ENCODE data around the gene REX1BD. TPM values are rescaled to one million over a fixed set of nuclear protein-coding genes. Genes with fewer than 3 reads are reported as not detected.

Gene REX1BD
- total and polyA plus RNA-seq, 3 experiments from 2014 or later: 107 to 169 (median 110) TPM

DNA sequence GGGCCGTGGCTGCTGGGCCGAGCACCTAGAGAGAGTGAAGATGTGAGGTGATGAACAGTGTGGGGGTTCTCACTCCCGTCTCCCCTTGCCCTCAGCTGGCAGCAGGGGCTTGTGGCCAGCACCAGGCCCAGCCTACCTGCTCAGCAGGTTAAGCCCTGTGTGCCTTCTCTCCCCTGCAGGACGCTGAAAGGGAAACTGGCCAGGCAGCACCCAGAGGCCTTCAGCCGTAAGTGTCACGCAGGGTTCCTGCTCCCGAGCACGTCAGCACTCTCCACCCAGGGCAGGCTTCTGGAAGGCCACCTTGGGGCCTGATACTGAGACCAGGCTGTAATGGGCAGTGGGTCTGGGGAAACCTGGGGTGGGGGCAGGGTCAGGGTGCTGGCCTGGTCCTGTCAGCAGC is 21.6 kb upstream of the REX1BD start:
- no peak overlapping the region for H3K4me3 Mint-ChIP-seq
- no peaks in the 10 kb centered on the region for H3K9me3 ChIP-seq (ENCODE audit: low read length)
- no peaks in the 10 kb centered on the region for H3K27me3 ChIP-seq (ENCODE audit: insufficient read depth, low read length, poor library complexity, severe bottlenecking)
- peaks cover 0 to 79% (median 5%) of the 10 kb centered on the region in 3 donors for H3K36me3 Mint-ChIP-seq
- ChIA-PET CTCF (interaction anchor here (1.2 kb wide), 1 partner anchor 116 kb away, joined by 3 read pairs; no protein-coding TSS in a partner anchor), POLR2A (no interaction called here)
- H3K27ac Mint-ChIP-seq: peak overlapping the region in 1 of 8 donors; percentile 88
- peaks cover 5% of the 10 kb centered on the region for H3K4me1 ChIP-seq (ENCODE audit: insufficient read depth, low read length)
- H3K27me3 Mint-ChIP-seq: no peaks in the 10 kb centered on the region
- H3K27ac ChIP-seq (ENCODE audit: low read depth, low read length): no peak overlapping the region
- H3K36me3 ChIP-seq (ENCODE audit: insufficient read depth, low read length): peaks cover 45% of the 10 kb centered on the region
- peaks cover 4 to 9% (median 9%) of the 10 kb centered on the region in 3 donors for H3K4me1 Mint-ChIP-seq
- no peak for DNase-seq
- no peak overlapping the region for H3K4me3 ChIP-seq (ENCODE audit: low read length)
- H3K9me3 Mint-ChIP-seq: no peaks in the 10 kb centered on the region

DNA sequence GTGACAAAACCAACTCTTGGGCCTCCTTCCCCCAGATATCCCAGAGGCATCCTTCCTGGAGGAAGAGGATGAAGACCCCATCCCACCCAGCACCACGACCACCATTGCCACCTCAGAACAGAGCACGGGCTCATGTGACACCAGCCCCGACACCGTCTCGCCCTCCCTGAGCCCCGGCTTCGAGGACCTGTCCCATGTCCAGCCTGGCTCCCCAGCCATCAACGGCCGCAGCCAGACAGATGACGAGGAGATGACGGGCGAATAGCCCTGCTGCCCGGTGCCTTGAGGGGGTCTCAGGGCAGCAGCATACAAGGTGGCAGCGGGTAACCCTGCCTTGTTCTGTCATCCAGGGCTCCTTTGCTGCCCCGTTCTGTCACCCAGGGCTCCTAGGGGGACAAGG is 20.2 kb upstream of the REX1BD start:
- Mint-ChIP-seq H3K27me3 (no peaks in the 10 kb centered on the region), H3K36me3 (peaks cover 0 to 80% (median 5%) of the 10 kb centered on the region in 3 donors), H3K27ac (no peak overlapping the region), H3K4me3 (no peak overlapping the region), H3K9me3 (no peaks in the 10 kb centered on the region), H3K4me1 (peaks cover 17 to 23% (median 22%) of the 10 kb centered on the region in 3 donors)
- H3K27me3 ChIP-seq (ENCODE audit: insufficient read depth, low read length, poor library complexity, severe bottlenecking): no peaks in the 10 kb centered on the region
- ChIA-PET POLR2A (interaction anchor here (0.6 kb wide), 1 partner anchor 287 kb away, joined by 4 read pairs; the partner anchor contains the start of gene JUND), CTCF (interaction anchor here (0.9 kb wide), 1 partner anchor 20 kb away, joined by 3 read pairs; the partner anchor contains the start of gene REX1BD)
- H3K4me3 ChIP-seq (ENCODE audit: low read length): no peak overlapping the region
- H3K27ac ChIP-seq (ENCODE audit: low read depth, low read length): no peak overlapping the region
- H3K9me3 ChIP-seq (ENCODE audit: low read length): no peaks in the 10 kb centered on the region
- peaks cover 17% of the 10 kb centered on the region for H3K4me1 ChIP-seq (ENCODE audit: insufficient read depth, low read length)
- DNase-seq: no peak
- H3K36me3 ChIP-seq (ENCODE audit: insufficient read depth, low read length): peaks cover 46% of the 10 kb centered on the region

DNA sequence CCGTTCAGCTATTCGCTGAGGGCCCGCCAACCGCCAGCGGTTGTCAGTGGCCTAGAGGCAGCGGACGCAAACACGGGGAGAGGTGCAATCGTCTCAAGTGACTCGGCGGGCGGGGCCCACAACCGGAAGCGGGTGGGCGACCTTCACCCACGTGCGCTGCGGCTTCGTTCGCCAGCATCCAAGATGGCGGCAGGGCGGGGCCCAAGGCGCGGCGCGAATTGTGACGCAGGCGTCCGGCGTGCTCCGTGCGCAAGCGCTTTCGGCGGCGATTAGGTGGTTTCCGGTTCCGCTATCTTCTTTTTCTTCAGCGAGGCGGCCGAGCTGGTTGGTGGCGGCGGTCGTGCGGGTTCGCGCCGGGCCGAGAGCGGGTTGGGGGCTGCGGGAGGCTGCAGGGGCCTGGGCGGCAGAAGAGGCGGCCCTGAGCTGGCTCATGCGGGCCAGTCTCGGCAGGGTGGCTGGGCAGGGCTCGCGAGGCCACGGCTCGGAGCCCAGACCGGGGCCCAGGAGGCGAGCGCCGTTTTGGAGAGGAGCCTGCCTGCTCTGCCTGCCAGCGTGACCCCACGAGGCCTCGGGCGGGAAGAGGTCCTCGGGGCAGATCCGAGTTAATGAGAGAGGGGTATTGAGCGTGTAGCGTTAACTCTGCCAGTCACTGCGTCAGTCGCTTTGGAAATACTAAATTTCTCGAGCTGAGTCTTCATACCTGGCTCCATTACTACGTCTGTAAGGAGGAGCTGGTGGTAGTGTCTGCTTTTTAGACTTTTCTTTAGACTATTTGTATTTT is 16.8 kb upstream of the REX1BD start, which contains the start of gene UBA52:
Gene UBA52 (plus strand): TSS at position 294 of the 781 bp plus-strand sequence. CDS start 1,444 bp downstream, outside the sequence.
- peak within 1 kb of the TSS; percentile 90 to 97 (median 93) for H3K4me3 Mint-ChIP-seq
- H3K4me3 ChIP-seq (ENCODE audit: low read length): peak within 1 kb of the TSS; percentile 77
- POLR2A ChIA-PET: interaction anchor here (0.7 to 2.2 kb wide), 15 partner anchors 15 to 348 kb away, joined by 3 to 43 read pairs (median 5); partner anchors contain the start of genes COPE, DDX49, ELL and KXD1

DNA sequence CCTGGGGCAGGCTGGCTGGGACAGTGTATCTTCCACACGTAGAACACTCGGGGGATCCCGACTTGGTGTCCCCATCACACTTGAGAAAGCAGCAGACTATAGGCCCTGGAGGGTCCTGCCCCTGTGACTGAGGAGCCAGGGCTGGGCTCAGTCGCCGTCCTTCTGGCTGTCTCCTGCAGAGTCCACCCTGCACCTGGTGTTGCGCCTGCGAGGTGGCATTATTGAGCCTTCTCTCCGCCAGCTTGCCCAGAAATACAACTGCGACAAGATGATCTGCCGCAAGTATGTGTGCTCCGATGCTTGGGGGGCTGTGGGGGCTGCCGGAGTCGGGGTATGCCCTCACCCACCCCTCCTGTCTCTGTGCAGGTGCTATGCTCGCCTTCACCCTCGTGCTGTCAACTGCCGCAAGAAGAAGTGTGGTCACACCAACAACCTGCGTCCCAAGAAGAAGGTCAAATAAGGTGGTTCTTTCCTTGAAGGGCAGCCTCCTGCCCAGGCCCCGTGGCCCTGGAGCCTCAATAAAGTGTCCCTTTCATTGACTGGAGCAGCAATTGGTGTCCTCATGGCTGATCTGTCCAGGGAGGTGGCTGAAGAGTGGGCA is 13.8 kb upstream of the REX1BD start:
- POLR2A ChIA-PET: no interaction called here
- Mint-ChIP-seq H3K4me3 (peak overlapping the region in 4 of 7 donors; percentile 12 to 74 (median 44)), H3K27ac (peak overlapping the region in 5 of 8 donors; percentile 43 to 71 (median 62)), H3K9me3 (no peaks in the 10 kb centered on the region), H3K4me1 (peaks cover 19 to 33% (median 22%) of the 10 kb centered on the region in 3 donors), H3K36me3 (peaks cover 0 to 67% (median 15%) of the 10 kb centered on the region in 3 donors), H3K27me3 (no peaks in the 10 kb centered on the region)
- H3K9me3 ChIP-seq (ENCODE audit: low read length): no peaks in the 10 kb centered on the region
- H3K27me3 ChIP-seq (ENCODE audit: insufficient read depth, low read length, poor library complexity, severe bottlenecking): no peaks in the 10 kb centered on the region
- no peak overlapping the region for H3K27ac ChIP-seq (ENCODE audit: low read depth, low read length)
- no peak for DNase-seq
- H3K36me3 ChIP-seq (ENCODE audit: insufficient read depth, low read length): peaks cover 32% of the 10 kb centered on the region
- peaks cover 22% of the 10 kb centered on the region for H3K4me1 ChIP-seq (ENCODE audit: insufficient read depth, low read length)
- CTCF ChIA-PET: no interaction called here
- H3K4me3 ChIP-seq (ENCODE audit: low read length): no peak overlapping the region

More for the DNA sequence above, 16.8 kb upstream of the REX1BD start, which contains the start of gene UBA52:
- DNase-seq: peak; percentile 98 to 99 (median 99)
- H3K4me1 ChIP-seq (ENCODE audit: insufficient read depth, low read length): peaks cover 22% of the 10 kb centered on the region
- CTCF ChIA-PET: interaction anchor here (0.7 to 4.4 kb wide), 18 partner anchors 9 to 348 kb away, joined by 3 to 41 read pairs (median 4); partner anchors contain the start of genes COPE, DDX49, ELL and FKBP8
- H3K27me3 Mint-ChIP-seq: no peaks in the 10 kb centered on the region
- no peaks in the 10 kb centered on the region for H3K9me3 ChIP-seq (ENCODE audit: low read length)
- no peaks in the 10 kb centered on the region for H3K9me3 Mint-ChIP-seq
- H3K4me1 Mint-ChIP-seq: peaks cover 19 to 33% (median 22%) of the 10 kb centered on the region in 3 donors
- peaks cover 51% of the 10 kb centered on the region for H3K36me3 ChIP-seq (ENCODE audit: insufficient read depth, low read length)
- H3K27me3 ChIP-seq (ENCODE audit: insufficient read depth, low read length, poor library complexity, severe bottlenecking): no peaks in the 10 kb centered on the region
- H3K27ac ChIP-seq (ENCODE audit: low read depth, low read length): peak within 1 kb of the TSS; percentile 96
- peaks cover 0 to 83% (median 15%) of the 10 kb centered on the region in 3 donors for H3K36me3 Mint-ChIP-seq
- H3K27ac Mint-ChIP-seq: peak within 1 kb of the TSS; percentile 92 to 98 (median 94)

DNA sequence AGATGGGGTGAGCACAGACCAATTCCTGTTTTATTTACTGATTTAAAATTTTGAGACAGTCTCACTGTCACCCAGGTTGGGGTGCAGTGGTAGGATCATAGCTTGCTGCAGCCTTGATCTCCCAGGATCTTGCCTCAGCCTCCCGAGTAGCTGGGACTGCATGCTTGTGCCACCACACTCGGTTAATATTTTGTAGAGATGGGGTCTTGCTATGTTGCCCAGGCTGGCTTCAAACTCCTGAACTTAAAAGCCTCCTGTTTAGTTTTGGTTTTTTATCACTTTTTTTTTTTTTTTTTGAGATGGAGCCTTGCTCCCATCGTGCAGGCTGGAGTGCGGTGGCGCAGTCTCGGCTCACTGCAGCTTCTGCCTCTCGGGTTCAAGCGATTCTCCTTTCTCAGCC is 12.2 kb upstream of the REX1BD start:
- Histone ChIP-seq H3K36me3 (ENCODE audit: insufficient read depth, low read length) (peaks cover 32% of the 10 kb centered on the region), H3K4me1 (ENCODE audit: insufficient read depth, low read length) (peaks cover 18% of the 10 kb centered on the region), H3K9me3 (ENCODE audit: low read length) (no peaks in the 10 kb centered on the region), H3K27ac (ENCODE audit: low read depth, low read length) (no peak overlapping the region), H3K4me3 (ENCODE audit: low read length) (no peak overlapping the region), H3K27me3 (ENCODE audit: insufficient read depth, low read length, poor library complexity, severe bottlenecking) (no peaks in the 10 kb centered on the region)
- Mint-ChIP-seq H3K36me3 (peaks cover 0 to 63% (median 15%) of the 10 kb centered on the region in 3 donors), H3K27me3 (no peaks in the 10 kb centered on the region), H3K4me1 (peaks cover 16 to 30% (median 17%) of the 10 kb centered on the region in 3 donors), H3K27ac (peak overlapping the region in 1 of 8 donors; percentile 66), H3K9me3 (no peaks in the 10 kb centered on the region), H3K4me3 (no peak overlapping the region)
- POLR2A ChIA-PET: interaction anchor here (1.2 kb wide), 1 partner anchor 17 kb away, joined by 3 read pairs; no protein-coding TSS in a partner anchor
- DNase-seq: no peak
- CTCF ChIA-PET: interaction anchor here (1.0 to 1.2 kb wide), 3 partner anchors 10 to 17 kb away, joined by 3 to 4 read pairs (median 3); no protein-coding TSS in a partner anchor

DNA sequence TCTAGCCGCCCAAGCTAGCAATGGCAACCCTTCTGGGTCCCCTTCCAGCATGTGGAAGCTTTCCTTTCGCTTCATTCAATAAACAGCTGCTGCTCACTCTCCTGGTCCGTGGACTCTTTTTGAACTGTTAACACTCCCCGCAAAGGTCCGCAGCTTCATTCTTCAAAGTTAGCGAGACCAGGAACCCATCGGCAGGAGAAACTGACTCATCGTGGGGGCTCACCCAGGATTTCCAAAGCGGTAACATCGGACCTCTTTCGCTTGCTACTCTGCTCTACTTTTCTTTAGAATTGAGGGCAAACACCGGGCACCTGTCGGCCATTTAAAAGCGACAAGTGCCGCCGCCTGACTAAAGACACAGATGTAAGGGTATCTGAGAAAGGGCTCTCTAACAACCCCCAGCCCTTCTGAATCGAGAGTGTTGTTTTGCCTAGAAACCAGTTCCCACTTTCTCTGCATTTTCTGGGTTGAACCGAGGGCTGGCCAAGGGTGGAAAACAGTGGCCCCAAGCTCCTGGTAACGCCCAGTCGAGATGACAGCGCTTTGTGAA is 11.2 kb upstream of the REX1BD start:
- DNase-seq: no peak
- Mint-ChIP-seq H3K4me1 (peaks cover 7 to 20% (median 11%) of the 10 kb centered on the region in 3 donors), H3K9me3 (no peaks in the 10 kb centered on the region), H3K27ac (peak overlapping the region in 3 of 8 donors; percentile 5 to 70 (median 68)), H3K4me3 (peak overlapping the region in 1 of 7 donors; percentile 61), H3K36me3 (peaks cover 0 to 55% (median 15%) of the 10 kb centered on the region in 3 donors), H3K27me3 (no peaks in the 10 kb centered on the region)
- H3K4me3 ChIP-seq (ENCODE audit: low read length): no peak overlapping the region
- ChIA-PET POLR2A (interaction anchor here (0.6 to 1.2 kb wide), 2 partner anchors 16 to 28 kb away, joined by 3 read pairs; no protein-coding TSS in a partner anchor), CTCF (interaction anchor here (1.1 to 1.4 kb wide), 2 partner anchors 9 to 10 kb away, joined by 3 read pairs; no protein-coding TSS in a partner anchor)
- no peaks in the 10 kb centered on the region for H3K27me3 ChIP-seq (ENCODE audit: insufficient read depth, low read length, poor library complexity, severe bottlenecking)
- peaks cover 32% of the 10 kb centered on the region for H3K36me3 ChIP-seq (ENCODE audit: insufficient read depth, low read length)
- peaks cover 14% of the 10 kb centered on the region for H3K4me1 ChIP-seq (ENCODE audit: insufficient read depth, low read length)
- no peaks in the 10 kb centered on the region for H3K9me3 ChIP-seq (ENCODE audit: low read length)
- no peak overlapping the region for H3K27ac ChIP-seq (ENCODE audit: low read depth, low read length)

DNA sequence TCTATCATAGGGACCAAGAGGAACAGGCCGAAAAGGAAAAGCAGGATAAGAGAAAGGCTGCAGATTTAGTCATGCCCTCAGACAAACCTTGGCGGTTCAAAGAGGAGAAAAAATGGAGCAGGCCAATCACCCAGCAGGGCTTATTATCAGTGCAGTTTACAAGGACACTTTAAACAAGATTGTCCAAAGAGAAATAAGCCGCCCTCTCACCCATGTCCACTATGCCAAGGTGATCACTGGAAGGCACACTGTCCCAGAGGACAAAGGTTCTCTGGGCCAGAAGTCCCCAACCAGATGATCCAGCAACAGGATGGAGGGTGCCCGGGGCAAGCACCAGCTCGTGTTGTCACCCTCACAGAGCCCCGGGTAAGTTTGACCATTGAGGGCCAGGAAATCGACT is 8.3 kb upstream of the REX1BD start:
- peaks cover 2% of the 10 kb centered on the region for H3K4me1 ChIP-seq (ENCODE audit: insufficient read depth, low read length)
- H3K36me3 Mint-ChIP-seq: peaks cover 0 to 26% (median 6%) of the 10 kb centered on the region in 3 donors
- H3K36me3 ChIP-seq (ENCODE audit: insufficient read depth, low read length): peaks cover 11% of the 10 kb centered on the region
- peaks cover under 1 to 1% (median under 1%) of the 10 kb centered on the region in 3 donors for H3K4me1 Mint-ChIP-seq
- no peak overlapping the region for H3K27ac Mint-ChIP-seq
- no peak for DNase-seq
- no peaks in the 10 kb centered on the region for H3K9me3 Mint-ChIP-seq
- H3K9me3 ChIP-seq (ENCODE audit: low read length): no peaks in the 10 kb centered on the region
- no peaks in the 10 kb centered on the region for H3K27me3 Mint-ChIP-seq
- H3K27me3 ChIP-seq (ENCODE audit: insufficient read depth, low read length, poor library complexity, severe bottlenecking): no peaks in the 10 kb centered on the region
- H3K4me3 ChIP-seq (ENCODE audit: low read length): no peak overlapping the region
- H3K4me3 Mint-ChIP-seq: no peak overlapping the region
- CTCF ChIA-PET: interaction anchor here (1.0 to 2.6 kb wide), 2 partner anchors 9 to 14 kb away, joined by 5 to 10 read pairs; no protein-coding TSS in a partner anchor
- POLR2A ChIA-PET: interaction anchor here (0.6 to 1.0 kb wide), 2 partner anchors 12 to 23 kb away, joined by 3 to 11 read pairs; no protein-coding TSS in a partner anchor
- H3K27ac ChIP-seq (ENCODE audit: low read depth, low read length): no peak overlapping the region

Measured in CD8-positive, alpha-beta memory T cell (primary cell).